Measurements from ENCODE around the gene SULT1E1.
"Not testable (repeated sequence)": the region's sequence is repeated elsewhere in the genome, so short reads cannot be mapped to it uniquely, and the experiment has no call there.

Gene SULT1E1

DNA sequence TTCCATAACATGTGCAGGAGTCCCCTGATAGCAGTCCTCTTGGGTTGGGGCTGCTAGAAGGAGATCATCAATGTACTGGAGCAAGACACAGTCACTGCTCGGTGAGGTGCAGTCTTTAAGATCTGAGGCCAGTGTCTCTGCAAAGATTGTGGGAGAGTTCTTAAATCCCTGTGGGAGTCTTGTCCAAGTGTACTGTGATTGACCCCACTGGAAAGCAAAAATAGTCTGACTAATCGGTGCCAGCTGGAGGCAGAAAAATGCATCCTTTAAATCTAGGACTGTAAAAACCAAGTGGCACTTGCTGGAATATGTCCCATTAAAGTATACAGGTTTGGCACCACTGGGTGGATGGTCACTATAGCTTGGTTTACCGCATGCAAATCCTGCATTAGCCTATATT, 31.1 kb downstream of the SULT1E1 start (continued):
- TF ChIP-seq ZNF518A (tag by site-specific recombination; conservative IDR thresholded peaks at IDR 0.05; ENCODE audit: low read depth) (no peak), ZNF112 (tag by site-specific recombination; IDR thresholded peaks at IDR 0.05) (no peak), ZNF426 (tag by site-specific recombination; IDR thresholded peaks at IDR 0.05) (no peak), SP3 (tag by site-specific recombination; IDR thresholded peaks at IDR 0.05) (no peak), ZNF157 (tag by site-specific recombination; IDR thresholded peaks at IDR 0.05) (no peak), ZNF394 (tag by site-specific recombination; IDR thresholded peaks at IDR 0.05; ENCODE audit: borderline replicate concordance) (no peak), ZNF707 (tag by site-specific recombination; IDR thresholded peaks at IDR 0.05) (no peak), ZNF843 (tag by site-specific recombination; IDR thresholded peaks at IDR 0.05) (no peak), ZNF398 (tag by site-specific recombination; IDR thresholded peaks at IDR 0.05) (no peak), ZBTB8A (tag by site-specific recombination; IDR thresholded peaks at IDR 0.05) (no peak)
- TF ChIP-seq, protein P1, sequence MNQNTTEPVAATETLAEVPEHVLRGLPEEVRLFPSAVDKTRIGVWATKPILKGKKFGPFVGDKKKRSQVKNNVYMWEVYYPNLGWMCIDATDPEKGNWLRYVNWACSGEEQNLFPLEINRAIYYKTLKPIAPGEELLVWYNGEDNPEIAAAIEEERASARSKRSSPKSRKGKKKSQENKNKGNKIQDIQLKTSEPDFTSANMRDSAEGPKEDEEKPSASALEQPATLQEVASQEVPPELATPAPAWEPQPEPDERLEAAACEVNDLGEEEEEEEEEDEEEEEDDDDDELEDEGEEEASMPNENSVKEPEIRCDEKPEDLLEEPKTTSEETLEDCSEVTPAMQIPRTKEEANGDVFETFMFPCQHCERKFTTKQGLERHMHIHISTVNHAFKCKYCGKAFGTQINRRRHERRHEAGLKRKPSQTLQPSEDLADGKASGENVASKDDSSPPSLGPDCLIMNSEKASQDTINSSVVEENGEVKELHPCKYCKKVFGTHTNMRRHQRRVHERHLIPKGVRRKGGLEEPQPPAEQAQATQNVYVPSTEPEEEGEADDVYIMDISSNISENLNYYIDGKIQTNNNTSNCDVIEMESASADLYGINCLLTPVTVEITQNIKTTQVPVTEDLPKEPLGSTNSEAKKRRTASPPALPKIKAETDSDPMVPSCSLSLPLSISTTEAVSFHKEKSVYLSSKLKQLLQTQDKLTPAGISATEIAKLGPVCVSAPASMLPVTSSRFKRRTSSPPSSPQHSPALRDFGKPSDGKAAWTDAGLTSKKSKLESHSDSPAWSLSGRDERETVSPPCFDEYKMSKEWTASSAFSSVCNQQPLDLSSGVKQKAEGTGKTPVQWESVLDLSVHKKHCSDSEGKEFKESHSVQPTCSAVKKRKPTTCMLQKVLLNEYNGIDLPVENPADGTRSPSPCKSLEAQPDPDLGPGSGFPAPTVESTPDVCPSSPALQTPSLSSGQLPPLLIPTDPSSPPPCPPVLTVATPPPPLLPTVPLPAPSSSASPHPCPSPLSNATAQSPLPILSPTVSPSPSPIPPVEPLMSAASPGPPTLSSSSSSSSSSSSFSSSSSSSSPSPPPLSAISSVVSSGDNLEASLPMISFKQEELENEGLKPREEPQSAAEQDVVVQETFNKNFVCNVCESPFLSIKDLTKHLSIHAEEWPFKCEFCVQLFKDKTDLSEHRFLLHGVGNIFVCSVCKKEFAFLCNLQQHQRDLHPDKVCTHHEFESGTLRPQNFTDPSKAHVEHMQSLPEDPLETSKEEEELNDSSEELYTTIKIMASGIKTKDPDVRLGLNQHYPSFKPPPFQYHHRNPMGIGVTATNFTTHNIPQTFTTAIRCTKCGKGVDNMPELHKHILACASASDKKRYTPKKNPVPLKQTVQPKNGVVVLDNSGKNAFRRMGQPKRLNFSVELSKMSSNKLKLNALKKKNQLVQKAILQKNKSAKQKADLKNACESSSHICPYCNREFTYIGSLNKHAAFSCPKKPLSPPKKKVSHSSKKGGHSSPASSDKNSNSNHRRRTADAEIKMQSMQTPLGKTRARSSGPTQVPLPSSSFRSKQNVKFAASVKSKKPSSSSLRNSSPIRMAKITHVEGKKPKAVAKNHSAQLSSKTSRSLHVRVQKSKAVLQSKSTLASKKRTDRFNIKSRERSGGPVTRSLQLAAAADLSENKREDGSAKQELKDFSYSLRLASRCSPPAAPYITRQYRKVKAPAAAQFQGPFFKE (tag by site-specific recombination; IDR thresholded peaks at IDR 0.05; ENCODE audit: borderline replicate concordance), result no peak
- TF ChIP-seq, protein P2, sequence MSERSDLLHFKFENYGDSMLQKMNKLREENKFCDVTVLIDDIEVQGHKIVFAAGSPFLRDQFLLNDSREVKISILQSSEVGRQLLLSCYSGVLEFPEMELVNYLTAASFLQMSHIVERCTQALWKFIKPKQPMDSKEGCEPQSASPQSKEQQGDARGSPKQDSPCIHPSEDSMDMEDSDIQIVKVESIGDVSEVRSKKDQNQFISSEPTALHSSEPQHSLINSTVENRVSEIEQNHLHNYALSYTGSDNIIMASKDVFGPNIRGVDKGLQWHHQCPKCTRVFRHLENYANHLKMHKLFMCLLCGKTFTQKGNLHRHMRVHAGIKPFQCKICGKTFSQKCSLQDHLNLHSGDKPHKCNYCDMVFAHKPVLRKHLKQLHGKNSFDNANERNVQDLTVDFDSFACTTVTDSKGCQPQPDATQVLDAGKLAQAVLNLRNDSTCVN (tag by site-specific recombination; optimal IDR thresholded peaks at IDR 0.05), result no peak

- H3K36me3 ChIP-seq (ENCODE audit: control insufficient read depth in 2 of 2, insufficient read depth in 1 of 2, low read length in 2 of 2); H3K4me1 ChIP-seq (ENCODE audit: control insufficient read depth, insufficient read depth, low read length); H3K9me3 ChIP-seq (ENCODE audit: control insufficient read depth, insufficient read depth, low read depth, low read length); H3K27ac ChIP-seq (ENCODE audit: extremely low read depth, low read depth, low read length); POLR2A ChIA-PET; H3K4me3 ChIP-seq (ENCODE audit: low read depth, low read length): not testable (repeated sequence)
- CTCF ChIA-PET, result interaction anchor here (0.6 to 0.9 kb wide), 2 partner anchors 56 to 118 kb away, joined by 3 read pairs; no protein-coding TSS in a partner anchor
Measured at GRCh38 chr4:69825056-69825455, 34.9 kb downstream of the SULT1E1 start.

Measured in HEK293 (cell line).